ENCODE results near the gene GCDH.

Gene GCDH

DNA sequence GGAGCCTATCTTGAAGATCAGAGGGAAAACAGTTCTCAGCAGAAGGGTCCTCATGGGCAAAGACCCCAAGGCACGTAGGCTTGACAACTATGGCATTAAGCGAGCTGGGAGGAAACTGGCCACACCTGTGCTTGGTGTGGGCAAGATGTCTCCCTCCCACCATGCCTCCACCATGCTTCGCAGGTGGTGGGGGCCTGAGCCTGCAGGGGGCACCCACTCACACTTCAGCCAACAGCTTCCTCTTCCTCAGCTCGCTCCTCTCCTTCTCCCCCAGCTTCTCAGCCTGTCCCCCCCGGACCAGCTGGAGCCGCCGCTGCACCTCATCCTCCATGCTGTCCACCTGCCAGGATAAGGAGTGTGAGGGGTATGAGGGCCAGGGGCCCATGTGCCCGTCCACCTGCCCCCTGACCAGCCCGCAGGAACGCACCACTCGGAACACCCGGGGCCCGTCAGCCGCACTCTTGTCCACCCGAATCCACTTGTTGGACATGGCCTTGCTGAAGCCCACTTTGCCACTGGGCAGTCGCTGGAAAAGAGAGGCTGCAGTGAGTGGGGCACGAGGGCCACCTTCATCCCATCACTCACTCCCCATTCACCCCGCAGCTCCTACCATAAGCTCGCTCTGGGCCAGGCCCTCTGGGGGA lies 39.2 kb downstream of the GCDH start:
- TF ChIP-seq, protein P1, sequence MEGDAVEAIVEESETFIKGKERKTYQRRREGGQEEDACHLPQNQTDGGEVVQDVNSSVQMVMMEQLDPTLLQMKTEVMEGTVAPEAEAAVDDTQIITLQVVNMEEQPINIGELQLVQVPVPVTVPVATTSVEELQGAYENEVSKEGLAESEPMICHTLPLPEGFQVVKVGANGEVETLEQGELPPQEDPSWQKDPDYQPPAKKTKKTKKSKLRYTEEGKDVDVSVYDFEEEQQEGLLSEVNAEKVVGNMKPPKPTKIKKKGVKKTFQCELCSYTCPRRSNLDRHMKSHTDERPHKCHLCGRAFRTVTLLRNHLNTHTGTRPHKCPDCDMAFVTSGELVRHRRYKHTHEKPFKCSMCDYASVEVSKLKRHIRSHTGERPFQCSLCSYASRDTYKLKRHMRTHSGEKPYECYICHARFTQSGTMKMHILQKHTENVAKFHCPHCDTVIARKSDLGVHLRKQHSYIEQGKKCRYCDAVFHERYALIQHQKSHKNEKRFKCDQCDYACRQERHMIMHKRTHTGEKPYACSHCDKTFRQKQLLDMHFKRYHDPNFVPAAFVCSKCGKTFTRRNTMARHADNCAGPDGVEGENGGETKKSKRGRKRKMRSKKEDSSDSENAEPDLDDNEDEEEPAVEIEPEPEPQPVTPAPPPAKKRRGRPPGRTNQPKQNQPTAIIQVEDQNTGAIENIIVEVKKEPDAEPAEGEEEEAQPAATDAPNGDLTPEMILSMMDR (conservative IDR thresholded peaks at IDR 0.05; ENCODE audit: control insufficient read depth, insufficient read depth, low read depth, low read length) = no peak
- no peak for DNase-seq (ENCODE audit: low read depth)
- H3K4me3 ChIP-seq (ENCODE audit: control insufficient read depth, low read depth, low read length) = no peak overlapping the region

DNA sequence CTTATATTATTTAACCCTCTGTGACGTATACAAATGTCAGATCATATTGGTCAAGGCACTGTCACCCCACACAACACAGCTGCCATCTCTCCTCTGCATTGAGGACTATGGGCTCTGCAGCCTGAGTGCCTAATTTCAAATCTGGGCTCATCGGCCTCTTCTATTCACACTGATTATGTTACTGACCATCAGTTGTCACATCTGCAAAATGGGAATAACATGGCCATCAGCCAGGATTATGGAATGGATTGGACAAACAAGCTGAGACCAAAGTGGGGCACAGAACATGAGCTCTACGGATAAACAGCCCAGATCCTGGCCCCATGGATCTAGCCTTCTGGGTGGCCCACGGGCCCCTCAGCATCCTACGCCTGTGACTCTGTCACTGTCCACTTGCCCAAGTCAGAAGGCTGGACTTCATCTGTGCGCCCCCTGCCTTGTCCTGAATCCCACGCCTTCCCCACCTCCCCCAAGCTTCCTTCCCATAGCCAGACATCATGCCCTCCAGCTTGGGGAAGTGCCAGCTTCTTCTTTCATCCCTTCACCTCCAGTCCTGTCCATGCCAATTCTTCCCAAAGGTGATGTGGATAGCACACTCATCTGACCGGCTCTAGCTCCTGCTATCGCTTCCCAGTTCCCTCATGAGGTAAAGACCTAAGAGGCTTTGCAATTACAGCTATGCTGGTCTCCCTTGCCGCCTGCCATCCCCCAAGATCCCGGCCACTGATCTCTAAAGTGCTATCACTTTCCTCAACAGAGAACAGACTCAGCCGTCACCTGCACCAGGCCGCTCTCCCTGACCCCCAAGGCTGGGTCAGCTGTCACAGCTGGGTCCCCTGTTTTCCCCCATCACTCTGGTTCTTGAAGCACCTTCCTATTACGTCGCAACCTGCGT lies 41.7 kb downstream of the GCDH start:
- H3K4me3 ChIP-seq (ENCODE audit: control insufficient read depth, low read depth, low read length) = peak overlapping the region; percentile 98
- no peak for DNase-seq (ENCODE audit: low read depth)
- TF ChIP-seq, protein P1 (conservative IDR thresholded peaks at IDR 0.05; ENCODE audit: control insufficient read depth, insufficient read depth, low read depth, low read length) = no peak

DNA sequence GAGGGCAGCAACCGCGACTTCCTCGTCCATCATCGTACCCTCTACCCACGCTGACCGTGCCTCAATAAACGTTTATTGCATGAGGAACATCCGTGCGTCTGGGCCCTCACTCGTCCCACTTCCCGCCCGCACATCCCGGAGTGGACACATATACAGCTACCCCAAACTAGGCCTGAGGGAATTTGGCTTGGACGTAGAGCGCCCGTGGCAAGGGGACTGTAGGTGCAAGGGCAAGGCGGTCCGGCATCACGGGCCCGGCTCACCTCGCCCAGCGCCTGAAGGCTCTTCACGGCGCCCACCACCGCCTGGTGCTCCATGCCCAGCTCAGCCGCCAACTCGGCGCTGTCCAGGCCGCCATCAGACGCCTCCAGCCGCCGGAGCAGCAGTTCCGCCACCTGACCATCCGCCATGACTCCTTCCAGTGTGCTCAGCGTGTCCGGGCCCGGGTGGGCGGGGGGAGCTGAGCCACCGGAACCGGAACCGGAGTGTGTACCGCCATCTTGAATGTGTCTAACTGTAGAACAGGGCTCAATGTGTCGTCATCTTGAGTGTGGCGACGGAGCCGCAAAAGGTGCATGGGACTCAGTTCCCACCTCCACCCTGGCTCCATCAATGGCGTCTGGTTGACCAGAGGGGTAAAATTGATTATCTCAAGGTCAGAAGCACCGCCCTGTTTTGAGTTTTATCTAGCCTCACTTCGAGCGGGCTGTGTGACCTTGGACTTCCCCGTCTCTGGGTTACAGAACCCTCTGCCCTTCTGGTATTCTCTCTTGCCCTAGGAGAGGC lies 42.5 kb downstream of the GCDH start, which contains the start of gene FARSA:
Gene FARSA (minus strand): TSS at position 425 of the 786 bp plus-strand sequence. CDS start 15 bp downstream, at position 410.
- DNase-seq (ENCODE audit: low read depth) = peak; percentile 88
- H3K4me3 ChIP-seq (ENCODE audit: control insufficient read depth, low read depth, low read length) = peak within 1 kb of the TSS; percentile 98
- TF ChIP-seq, protein P1 (conservative IDR thresholded peaks at IDR 0.05; ENCODE audit: control insufficient read depth, insufficient read depth, low read depth, low read length) = no peak

DNA sequence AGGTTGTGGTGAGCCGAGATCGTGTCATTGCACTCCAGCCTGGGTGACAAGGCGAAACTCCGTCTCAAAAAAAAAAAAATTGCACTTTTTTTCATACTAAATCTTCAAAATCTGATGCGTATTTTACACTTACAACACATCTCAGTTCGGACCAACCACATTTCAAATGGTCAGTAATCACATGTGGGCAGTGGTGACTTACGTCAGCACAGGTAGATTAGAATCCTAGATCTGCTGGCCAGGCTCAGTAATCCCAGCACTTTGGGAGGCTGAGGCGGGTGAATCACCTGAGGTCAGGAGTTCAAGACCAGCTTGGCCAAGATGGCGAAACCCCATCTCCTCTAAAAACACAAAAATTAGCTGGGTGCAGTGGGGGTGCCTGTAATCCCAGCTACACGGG lies 44.1 kb downstream of the GCDH start:
- DNase-seq (ENCODE audit: low read depth) = no peak
- no peak overlapping the region for H3K4me3 ChIP-seq (ENCODE audit: control insufficient read depth, low read depth, low read length)
- TF ChIP-seq, protein P1 (conservative IDR thresholded peaks at IDR 0.05; ENCODE audit: control insufficient read depth, insufficient read depth, low read depth, low read length) = no peak

DNA sequence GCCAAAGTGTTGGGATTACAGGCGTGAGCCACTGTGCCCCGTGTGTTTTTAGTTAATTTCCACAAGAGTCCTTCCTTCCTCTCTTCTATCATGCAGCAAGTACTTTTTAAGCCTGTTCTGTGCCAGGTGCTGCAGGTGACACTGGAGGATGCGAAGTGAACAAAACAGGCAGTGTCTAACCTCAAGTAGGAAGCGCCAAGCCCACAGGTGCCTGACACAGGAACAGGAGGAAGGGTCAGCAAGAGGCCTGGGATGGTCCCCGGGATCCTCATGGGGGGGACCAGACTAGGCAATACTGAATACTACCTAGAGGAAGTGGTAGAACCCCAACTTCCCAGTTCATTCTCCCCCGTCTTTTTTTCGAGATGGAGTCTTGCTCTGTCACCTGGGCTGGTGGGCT lies 45.6 kb downstream of the GCDH start:
- TF ChIP-seq, protein P1 (conservative IDR thresholded peaks at IDR 0.05; ENCODE audit: control insufficient read depth, insufficient read depth, low read depth, low read length) = no peak
- DNase-seq (ENCODE audit: low read depth) = no peak
- no peak overlapping the region for H3K4me3 ChIP-seq (ENCODE audit: control insufficient read depth, low read depth, low read length)
